DMS53 treated with DMSO at 0.1 percent for 48 hours (cell line): ENCODE data around the gene TAF6.
A peak's percentile ranks its signal among the peaks of the same experiment; 100 is the strongest.
"Not testable (repeated sequence)": the region's sequence is repeated elsewhere in the genome, so short reads cannot be mapped to it uniquely, and the experiment has no call there.

Experiments used
- DNase-seq: peaks from one replicate; lab custom pipeline; 2025; ENCODE audit not compliant: unreplicated experiment; lab: John Stamatoyannopoulos, UW

TAF6 gene

GRCh38 chr7:100152937-100153666 lies 33.9 kb upstream of the TAF6 start:
- DNase-seq = no peak

DNA sequence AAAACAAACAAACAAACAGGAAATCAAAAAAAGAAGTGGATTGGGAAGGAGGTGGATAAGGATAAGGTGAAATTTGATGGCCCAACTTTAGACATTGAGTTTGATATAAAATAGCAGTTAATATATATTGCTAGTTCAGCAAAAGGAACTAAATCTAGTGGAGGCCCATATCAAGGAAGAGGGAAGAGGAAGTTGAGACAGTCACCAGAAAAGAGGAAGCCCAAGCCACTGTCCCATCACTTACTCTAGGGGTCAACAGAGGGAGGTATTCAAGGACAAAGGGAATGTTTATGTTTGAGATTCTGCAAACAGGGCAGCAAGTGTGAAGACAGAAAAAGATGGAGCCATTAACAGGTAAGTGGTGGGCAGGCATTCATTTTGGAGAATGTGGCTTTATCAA lies 33.2 kb upstream of the TAF6 start:
- no peak for DNase-seq

GRCh38 chr7:100148559-100149328 lies 29.6 kb upstream of the TAF6 start, which contains the start of gene LAMTOR4:
TSS of gene LAMTOR4 (plus strand) at chr7:100148918. CDS start at chr7:100148973, 55 bp downstream.
- DNase-seq = peak; percentile 99

DNA sequence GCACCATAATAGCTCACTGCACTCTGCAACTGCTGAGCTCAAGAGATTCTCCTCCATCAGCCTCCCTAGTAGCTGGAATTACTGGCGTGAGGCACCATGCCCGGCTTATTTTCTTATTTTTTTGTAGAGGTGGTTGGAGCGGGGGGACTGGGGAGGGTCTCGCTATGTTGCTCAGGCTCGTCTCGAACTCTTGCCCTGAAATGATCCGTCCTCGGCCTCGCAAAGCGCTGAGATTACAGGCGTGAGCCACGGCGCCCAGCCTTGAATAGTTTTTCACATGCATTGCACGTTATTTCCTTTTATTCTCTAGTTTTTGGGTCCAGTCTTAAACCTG lies 29.0 kb upstream of the TAF6 start:
- no peak for DNase-seq

DNA sequence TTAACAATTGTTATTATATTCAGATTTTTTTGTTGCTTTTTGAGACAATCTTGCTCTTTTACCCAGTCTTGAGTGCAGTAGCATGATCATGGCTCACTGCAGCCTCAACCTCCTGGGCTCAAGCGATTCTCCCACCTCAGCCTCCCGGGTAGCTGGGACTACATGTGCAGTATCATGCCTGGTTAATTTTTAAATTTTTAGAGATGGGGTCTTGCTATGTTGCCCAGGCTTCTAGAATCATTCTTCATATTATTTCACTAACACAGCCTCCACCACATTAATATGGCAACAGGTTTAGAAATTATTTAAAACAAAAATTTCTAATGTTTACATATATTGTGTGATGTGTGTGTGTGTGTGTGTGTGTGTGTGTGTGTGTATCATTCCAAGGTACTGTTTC lies 28.1 kb upstream of the TAF6 start:
- no peak for DNase-seq

DNA sequence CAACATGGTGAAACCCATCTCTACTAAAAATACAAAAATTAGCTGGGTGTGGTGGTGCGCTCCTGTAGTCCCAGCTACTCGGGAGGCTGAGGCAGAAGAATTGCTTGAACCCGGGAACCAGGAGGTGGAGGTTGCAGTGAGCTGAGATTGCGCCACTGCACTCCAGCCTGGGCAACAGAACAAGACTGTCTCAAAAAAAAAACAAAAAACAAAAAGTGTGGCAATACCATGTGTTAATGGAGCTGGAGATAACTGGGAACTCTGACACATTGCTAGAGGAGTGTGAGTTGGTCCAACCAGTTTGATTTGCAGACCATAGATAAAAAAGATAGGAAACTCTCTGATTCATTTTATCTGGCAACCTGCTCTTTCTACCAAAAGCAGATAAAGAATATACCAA lies 27.2 kb upstream of the TAF6 start:
- DNase-seq = not testable (repeated sequence)

DNA sequence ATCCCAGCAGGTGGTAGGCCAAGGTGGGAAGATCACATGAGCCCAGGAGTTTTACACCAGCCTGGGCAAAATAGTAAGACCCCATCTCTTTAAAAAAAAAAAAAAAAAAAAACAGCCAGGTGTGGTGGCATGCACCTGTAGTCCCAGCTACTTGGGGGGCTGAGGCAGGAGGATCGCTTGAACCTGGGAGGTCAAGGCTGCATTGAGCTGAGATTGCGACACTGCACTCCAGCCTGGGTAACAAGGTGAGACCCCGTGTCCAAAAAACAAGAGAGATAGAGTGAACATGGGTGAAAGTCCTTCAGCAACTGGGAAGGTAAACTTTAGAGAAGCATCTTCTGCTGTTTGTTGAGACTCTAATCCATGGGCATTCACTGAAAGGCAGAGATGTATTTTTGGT lies 23.3 kb upstream of the TAF6 start:
- no peak for DNase-seq

- DNase-seq = no peak
Measured at GRCh38 chr7:100141555-100141949, 22.4 kb upstream of the TAF6 start.

DNA sequence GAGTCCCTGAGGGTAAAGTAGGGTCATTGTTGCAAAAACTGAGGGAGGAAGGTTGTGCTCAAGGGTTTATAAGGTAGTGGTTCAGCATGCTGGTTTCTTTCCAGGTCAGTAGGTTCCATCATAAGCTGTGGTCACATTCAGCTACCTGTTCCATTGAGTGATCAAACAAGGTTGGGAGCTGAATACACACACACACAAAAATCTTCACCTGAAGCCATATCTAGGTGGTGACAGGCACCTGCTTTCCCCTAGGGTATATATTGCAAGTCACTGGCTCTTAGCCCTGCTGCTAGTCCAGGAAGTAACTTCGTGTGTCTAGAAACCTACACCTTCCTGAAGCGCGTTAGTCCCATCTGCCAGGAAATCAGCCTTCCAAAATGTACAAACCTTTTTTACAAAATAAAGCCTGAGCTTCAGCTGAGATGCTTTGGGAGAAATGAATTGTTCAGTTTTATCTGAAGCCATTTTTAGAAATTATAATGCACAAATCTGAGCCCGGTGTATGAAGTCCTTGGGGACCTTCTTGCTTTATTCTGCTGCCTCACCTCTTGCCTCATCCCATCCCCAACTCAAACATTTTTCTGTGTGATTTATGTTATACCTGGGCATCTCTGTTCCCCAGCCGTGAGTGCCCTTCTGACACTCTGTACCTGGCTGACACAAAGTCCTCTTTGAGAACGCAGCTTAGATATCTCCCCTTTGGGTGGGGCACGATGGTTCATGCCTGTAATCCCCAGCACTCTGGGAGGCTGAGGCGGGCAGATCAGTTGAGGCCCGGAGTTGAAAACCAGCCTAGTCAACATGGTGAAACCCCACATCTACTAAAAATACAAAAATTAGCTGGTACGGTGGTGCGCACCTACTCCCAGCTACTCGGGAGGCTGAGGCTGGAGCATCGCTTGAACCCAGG lies 18.9 kb upstream of the TAF6 start:
- peak; percentile 37 for DNase-seq

- peak; percentile 68 for DNase-seq
Measured at GRCh38 chr7:100132697-100133151, 13.6 kb upstream of the TAF6 start.

GRCh38 chr7:100132126-100132525 lies 13.0 kb upstream of the TAF6 start:
- DNase-seq = peak; percentile 29

DNA sequence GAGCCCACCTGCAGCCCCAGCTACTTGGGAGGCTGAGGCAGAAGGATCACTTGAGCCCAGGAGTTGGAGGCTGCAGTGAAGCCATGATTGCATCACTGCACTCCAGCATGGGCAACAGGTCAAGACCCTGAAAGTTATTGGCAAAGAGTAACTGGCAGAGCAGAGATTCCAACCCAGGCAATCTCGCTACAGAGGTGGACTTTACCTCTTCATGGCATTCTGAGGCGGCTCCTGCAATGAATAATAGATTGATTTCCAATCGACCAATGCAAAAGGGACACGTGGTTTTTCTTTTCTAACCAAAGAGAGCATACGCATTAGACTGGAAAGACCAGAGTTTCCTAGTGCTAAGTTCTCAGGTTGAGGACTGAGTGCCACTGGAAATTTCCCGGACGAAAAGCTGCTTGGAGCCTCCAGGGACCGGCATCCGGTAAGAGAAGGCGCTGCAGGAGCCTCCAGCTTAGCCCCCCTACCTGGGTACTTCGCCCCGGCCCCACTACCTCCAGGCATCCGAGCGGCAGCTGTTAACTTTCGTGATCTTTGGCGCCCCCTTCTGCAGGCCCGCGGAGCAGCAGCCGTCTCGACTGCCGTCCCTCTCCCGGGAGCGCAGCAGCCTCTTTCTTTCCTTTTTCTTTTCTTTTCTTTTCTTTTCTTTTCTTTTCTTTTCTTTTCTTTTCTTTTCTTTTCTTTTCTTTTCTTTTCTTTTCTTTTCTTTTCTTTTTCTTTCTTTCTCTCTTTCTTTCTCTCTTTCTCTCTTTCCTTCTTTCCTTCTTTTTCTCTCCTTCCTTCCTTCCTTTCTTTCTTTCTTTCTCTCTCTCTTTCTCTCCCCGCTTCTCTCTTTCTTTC lies 11.7 kb upstream of the TAF6 start:
- DNase-seq = peak; percentile 88

DNA sequence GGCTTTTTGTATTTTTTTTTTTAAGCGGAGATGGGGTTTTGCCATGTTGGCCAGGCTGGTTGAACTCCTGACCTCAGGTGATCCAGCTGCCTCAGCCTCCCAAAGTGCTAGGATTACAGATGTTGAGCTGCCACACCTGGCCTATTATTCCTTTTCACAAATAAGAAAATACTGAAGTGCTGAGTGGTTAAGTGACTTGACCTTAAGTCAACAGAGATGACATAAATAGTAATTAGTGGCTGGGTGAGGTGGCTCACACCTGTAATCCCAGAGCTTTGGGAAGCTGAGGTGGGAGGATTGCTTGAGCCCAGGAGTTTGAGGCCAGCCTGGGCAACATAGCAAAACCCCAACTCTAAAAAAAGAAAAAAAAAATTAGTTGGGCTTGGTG lies 11.1 kb upstream of the TAF6 start:
- DNase-seq = peak; percentile 93

- no peak for DNase-seq
Measured at GRCh38 chr7:100128637-100128963, 9.4 kb upstream of the TAF6 start.

GRCh38 chr7:100127866-100128636 lies 8.9 kb upstream of the TAF6 start:
- DNase-seq = peak; percentile 52

- peak; percentile 89 for DNase-seq
Measured at GRCh38 chr7:100126931-100127865, 8.0 kb upstream of the TAF6 start, which contains the start of gene MBLAC1. TSS of gene MBLAC1 (plus strand) at chr7:100126967. CDS start at chr7:100127396, 429 bp downstream.

- DNase-seq = no peak
Measured at GRCh38 chr7:100126239-100126930, 7.2 kb upstream of the TAF6 start.
